ENCODE measurements around the gene C11orf65. TPM values are rescaled to one million over a fixed set of nuclear protein-coding genes. Genes with fewer than 3 reads are reported as not detected.
"Not testable (repeated sequence)": the region's sequence is repeated elsewhere in the genome, so short reads cannot be mapped to it uniquely, and the experiment has no call there.

C11orf65 gene
- polyA plus RNA-seq, 3 donors, result not detected

- Histone ChIP-seq H3K4me3 (replicated peaks in 1 of 3; ENCODE audit: low read depth in 2 of 3, low read length in 3 of 3) (no peak overlapping the region), H2AFZ (ENCODE audit: insufficient read depth, low read depth, low read length, poor library complexity, severe bottlenecking) (no peak overlapping the region), H3K4me1 (ENCODE audit: control insufficient read depth in 1 of 2, insufficient read depth in 2 of 2, low read length in 2 of 2) (no peaks in the 10 kb centered on the region), H3K9me3 (replicated peaks in 1 of 2; ENCODE audit: control insufficient read depth in 1 of 2, insufficient read depth in 1 of 2, low read length in 2 of 2) (peaks cover 0 to 3% of the 10 kb centered on the region in 2 donors), H3K4me2 (replicated peaks; ENCODE audit: extremely low read depth, low read length, poor library complexity, severe bottlenecking) (no peak overlapping the region), H3K27ac (ENCODE audit: low read depth in 1 of 2, low read length in 2 of 2) (no peak overlapping the region), H3K36me3 (replicated peaks in 1 of 2; ENCODE audit: control insufficient read depth in 1 of 2, insufficient read depth in 2 of 2, low read length in 2 of 2) (no peaks in the 10 kb centered on the region), H4K20me1 (ENCODE audit: insufficient read depth, low read length) (no peaks in the 10 kb centered on the region), H3K9ac (ENCODE audit: insufficient read depth, low read length, poor library complexity, severe bottlenecking) (no peak overlapping the region), H3K27me3 (ENCODE audit: control insufficient read depth in 2 of 2, insufficient read depth in 2 of 2, low read length in 2 of 2) (no peaks in the 10 kb centered on the region), H3K79me2 (ENCODE audit: insufficient read depth, low read length) (no peaks in the 10 kb centered on the region)
- H3K9me3 Mint-ChIP-seq, result peaks cover 3 to 20% (median 14%) of the 10 kb centered on the region in 7 donors
- DNase-seq, result no peak
- H3K27me3 Mint-ChIP-seq (ENCODE audit: low read depth in 3 of 3), result peaks cover 0 to 2% (median 1%) of the 10 kb centered on the region in 3 donors
- intact Hi-C loops (cut with micrococcal nuclease), result no loop called here
- TF ChIP-seq CTCF (IDR thresholded peaks at IDR 0.05), result no peak
- H3K27ac Mint-ChIP-seq, result no peak overlapping the region
- H3K4me3 Mint-ChIP-seq, result no peak overlapping the region
- no peaks in the 10 kb centered on the region for H3K36me3 Mint-ChIP-seq
- H3K4me1 Mint-ChIP-seq, result no peaks in the 10 kb centered on the region
- no CpG with 5 or more reads among the region's 1 CpG for WGBS (ENCODE audit: insufficient coverage)
Observed at GRCh38 chr11:108431370-108431769, 36.0 kb downstream of the C11orf65 start.

GRCh38 chr11:108417551-108417950, 49.8 kb downstream of the C11orf65 start:
- intact Hi-C loops (cut with micrococcal nuclease); H3K4me1 Mint-ChIP-seq; H3K36me3 ChIP-seq (replicated peaks in 1 of 2; ENCODE audit: control insufficient read depth in 1 of 2, insufficient read depth in 2 of 2, low read length in 2 of 2); H3K36me3 Mint-ChIP-seq; H2AFZ ChIP-seq (ENCODE audit: insufficient read depth, low read depth, low read length, poor library complexity, severe bottlenecking); H3K27ac ChIP-seq (ENCODE audit: low read depth in 1 of 2, low read length in 2 of 2); H3K9ac ChIP-seq (ENCODE audit: insufficient read depth, low read length, poor library complexity, severe bottlenecking); H4K20me1 ChIP-seq (ENCODE audit: insufficient read depth, low read length); H3K4me1 ChIP-seq (ENCODE audit: control insufficient read depth in 1 of 2, insufficient read depth in 2 of 2, low read length in 2 of 2); H3K4me3 Mint-ChIP-seq; H3K27me3 ChIP-seq (ENCODE audit: control insufficient read depth in 2 of 2, insufficient read depth in 2 of 2, low read length in 2 of 2); H3K79me2 ChIP-seq (ENCODE audit: insufficient read depth, low read length); H3K27me3 Mint-ChIP-seq (ENCODE audit: low read depth in 3 of 3); H3K9me3 ChIP-seq (replicated peaks in 1 of 2; ENCODE audit: control insufficient read depth in 1 of 2, insufficient read depth in 1 of 2, low read length in 2 of 2); H3K27ac Mint-ChIP-seq; H3K4me3 ChIP-seq (replicated peaks in 1 of 3; ENCODE audit: low read depth in 2 of 3, low read length in 3 of 3); DNase-seq; H3K4me2 ChIP-seq (replicated peaks; ENCODE audit: extremely low read depth, low read length, poor library complexity, severe bottlenecking): not testable (repeated sequence)
- 100% methylated on average over 1 of the region's 2 CpGs for WGBS (ENCODE audit: insufficient coverage)
- H3K9me3 Mint-ChIP-seq, result peaks cover 0 to 21% (median 9%) of the 10 kb centered on the region in 7 donors

All from CD14-positive monocyte (primary cell).